ENCODE data around the gene CENPT. TPM values are rescaled to one million over a fixed set of nuclear protein-coding genes. Genes with fewer than 3 reads are reported as not detected.
A peak's percentile ranks its signal among the peaks of the same experiment; 100 is the strongest.
"Not testable (repeated sequence)": the region's sequence is repeated elsewhere in the genome, so short reads cannot be mapped to it uniquely, and the experiment has no call there.

Gene CENPT
- total and polyA plus RNA-seq, 9 donors = 18.4 to 57.4 (median 42.0) TPM

GRCh38 chr16:67865318-67865717 is 17.8 kb upstream of the CENPT start:
- H3K4me3 ChIP-seq = no peak overlapping the region
- H3K27me3 ChIP-seq = no peaks in the 10 kb centered on the region
- TF ChIP-seq CTCF (IDR thresholded peaks at IDR 0.05) (no peak), EP300 (IDR thresholded peaks at IDR 0.05) (no peak), POLR2A (IDR thresholded peaks at IDR 0.05) (no peak)
- no peaks in the 10 kb centered on the region for H3K4me1 ChIP-seq (ENCODE audit: insufficient read depth)
- no peak overlapping the region for H3K27ac ChIP-seq
- no peaks in the 10 kb centered on the region for H3K36me3 ChIP-seq
- H3K9me3 ChIP-seq = no peaks in the 10 kb centered on the region
- no peak for DNase-seq
- WGBS, 3 donors = 77 to 89% (median 85%) methylated on average over 2 of the region's 2 CpGs
- intact Hi-C loops (cut with DNase I) = no loop called here

- H3K4me1 ChIP-seq (ENCODE audit: insufficient read depth) = no peaks in the 10 kb centered on the region
- H3K9me3 ChIP-seq = no peaks in the 10 kb centered on the region
- no peaks in the 10 kb centered on the region for H3K36me3 ChIP-seq
- TF ChIP-seq POLR2A (IDR thresholded peaks at IDR 0.05) = no peak
- TF ChIP-seq CTCF (IDR thresholded peaks at IDR 0.05) = no peak
- no peak for TF ChIP-seq EP300 (IDR thresholded peaks at IDR 0.05)
- WGBS, 3 donors = 73 to 83% (median 81%) methylated on average over 2 of the region's 2 CpGs
- no peaks in the 10 kb centered on the region for H3K27me3 ChIP-seq
- intact Hi-C loops (cut with DNase I) = no loop called here
- H3K27ac ChIP-seq = no peak overlapping the region
- no peak for DNase-seq
- H3K4me3 ChIP-seq = no peak overlapping the region
Measured at GRCh38 chr16:67864594-67864993, 17.1 kb upstream of the CENPT start.

- H3K36me3 ChIP-seq; H3K4me1 ChIP-seq (ENCODE audit: insufficient read depth); H3K27me3 ChIP-seq; H3K9me3 ChIP-seq; intact Hi-C loops (cut with DNase I); H3K27ac ChIP-seq; DNase-seq; H3K4me3 ChIP-seq: not testable (repeated sequence)
- 86 to 96% (median 90%) methylated on average over 4 to 6 of the region's 6 CpGs for WGBS, 3 donors
Measured at GRCh38 chr16:67864044-67864443, 16.6 kb upstream of the CENPT start.

GRCh38 chr16:67862623-67863583 is 15.4 kb upstream of the CENPT start:
- Histone ChIP-seq H3K4me3 (no peak overlapping the region), H3K27ac (no peak overlapping the region), H3K4me1 (ENCODE audit: insufficient read depth) (peaks cover 3% of the 10 kb centered on the region), H3K36me3 (no peaks in the 10 kb centered on the region), H3K9me3 (no peaks in the 10 kb centered on the region), H3K27me3 (no peaks in the 10 kb centered on the region)
- TF ChIP-seq POLR2A (IDR thresholded peaks at IDR 0.05) (no peak), EP300 (IDR thresholded peaks at IDR 0.05) (no peak), CTCF (IDR thresholded peaks at IDR 0.05) (no peak)
- WGBS, 3 donors = 74 to 79% (median 74%) methylated on average over 11 of the region's 11 CpGs
- intact Hi-C loops (cut with DNase I) = no loop called here
- DNase-seq = peak in 1 of 5 donors; percentile 43

- H3K4me3 ChIP-seq = no peak overlapping the region
- intact Hi-C loops (cut with DNase I) = no loop called here
- no peak overlapping the region for H3K27ac ChIP-seq
- peaks cover 9% of the 10 kb centered on the region for H3K4me1 ChIP-seq (ENCODE audit: insufficient read depth)
- no peaks in the 10 kb centered on the region for H3K27me3 ChIP-seq
- H3K9me3 ChIP-seq = no peaks in the 10 kb centered on the region
- H3K36me3 ChIP-seq = no peaks in the 10 kb centered on the region
- 85 to 87% (median 86%) methylated on average over 6 of the region's 6 CpGs for WGBS, 3 donors
- DNase-seq = no peak
- TF ChIP-seq EP300 (IDR thresholded peaks at IDR 0.05) (no peak), POLR2A (IDR thresholded peaks at IDR 0.05) (no peak), CTCF (IDR thresholded peaks at IDR 0.05) (no peak)
Measured at GRCh38 chr16:67861877-67862276, 14.4 kb upstream of the CENPT start.

Data from ovary (tissue), 9 donors.